ENCODE data around the gene ZNF771. TPM values are rescaled to one million over a fixed set of nuclear protein-coding genes. Genes with fewer than 3 reads are reported as not detected.

Gene ZNF771
- total and polyA plus RNA-seq, 2 donors (not counting 3 experiments of a cell fraction or from before 2014, with no cell fraction given): 11.7 to 16.8 TPM

DNA sequence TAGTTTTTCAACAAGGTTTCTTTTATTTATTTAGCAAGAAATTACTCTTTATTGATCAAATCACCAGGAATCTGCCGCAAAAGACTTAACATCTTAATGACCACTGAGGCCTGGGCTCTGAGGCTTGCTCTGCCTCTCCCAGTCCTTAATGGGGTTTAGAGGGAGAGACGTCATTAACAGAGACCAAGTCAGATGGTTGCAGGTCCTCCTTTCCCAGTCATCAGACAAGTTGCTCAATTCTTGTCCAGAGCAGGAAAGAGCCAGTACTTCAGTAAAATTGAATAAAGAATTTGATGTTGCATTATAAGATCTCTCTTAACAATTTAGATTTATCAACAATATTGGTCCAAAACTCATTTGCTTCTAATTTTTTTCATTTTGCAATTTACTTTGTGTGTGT lies 36.2 kb downstream of the ZNF771 start:
- no peaks in the 10 kb centered on the region for H3K9me1 ChIP-seq (replicated peaks; ENCODE audit: control insufficient read depth, extremely low read depth, insufficient read depth, low read length)
- dilution Hi-C loops (cut with MboI; ENCODE audit: extremely low pct_ligation_motif_present, low sequenced_read_pairs): no loop called here
- H3K4me1 ChIP-seq (ENCODE audit: control insufficient read depth, extremely low read depth, insufficient read depth, low read length): peaks cover 11% of the 10 kb centered on the region
- no peak overlapping the region for H3K9ac ChIP-seq (replicated peaks; ENCODE audit: extremely low read depth, insufficient read depth, low read length)
- H3K4me3 ChIP-seq (replicated peaks in 1 of 3; ENCODE audit: insufficient read depth in 1 of 3, low read depth in 1 of 3, low read length in 3 of 3): no peak overlapping the region
- FAIRE-seq: no peak
- H3K36me3 ChIP-seq (ENCODE audit: control insufficient read depth in 2 of 2, extremely low read depth in 1 of 2, insufficient read depth in 2 of 2, low read length in 2 of 2): no peaks in the 10 kb centered on the region
- ChIA-PET POLR2A (no interaction called here), CTCF (interaction anchor here (2.5 kb wide), 1 partner anchor 14 kb away, joined by 15 read pairs; the partner anchor contains the start of gene DCTPP1)
- DNase-seq (ENCODE audit: low read depth, low spot score): no peak
- peaks cover 12% of the 10 kb centered on the region for H3K79me2 ChIP-seq (ENCODE audit: control insufficient read depth, insufficient read depth, low read length)
- no peak overlapping the region for H3K4me2 ChIP-seq (ENCODE audit: insufficient read depth, low read length)
- H3K27ac ChIP-seq (ENCODE audit: insufficient read depth, low read depth, low read length): no peak overlapping the region
- H3K27me3 ChIP-seq (ENCODE audit: control insufficient read depth in 2 of 2, insufficient read depth in 2 of 2, low read length in 2 of 2): no peaks in the 10 kb centered on the region
- no peaks in the 10 kb centered on the region for H4K20me1 ChIP-seq (replicated peaks; ENCODE audit: control insufficient read depth, extremely low read depth, insufficient read depth, low read length)
- no peaks in the 10 kb centered on the region for H3K9me3 ChIP-seq (replicated peaks; ENCODE audit: control insufficient read depth, insufficient read depth, low read length)
- TF ChIP-seq JUN (IDR thresholded peaks at IDR 0.05; ENCODE audit: borderline replicate concordance, insufficient read depth, insufficient read length, low read depth): no peak
- TF ChIP-seq, protein P1, sequence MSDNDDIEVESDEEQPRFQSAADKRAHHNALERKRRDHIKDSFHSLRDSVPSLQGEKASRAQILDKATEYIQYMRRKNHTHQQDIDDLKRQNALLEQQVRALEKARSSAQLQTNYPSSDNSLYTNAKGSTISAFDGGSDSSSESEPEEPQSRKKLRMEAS (IDR thresholded peaks at IDR 0.05; ENCODE audit: insufficient read depth, insufficient read length): no peak
- no peak for TF ChIP-seq POLR2AphosphoS5 (IDR thresholded peaks at IDR 0.05; ENCODE audit: insufficient read depth, low read depth, low read length)
- TF ChIP-seq POLR2A (IDR thresholded peaks at IDR 0.05; ENCODE audit: low read depth, low read length): no peak
- intact Hi-C loops (cut with micrococcal nuclease): loop anchor here (2.0 kb wide), 3 partner anchors 91 to 191 kb away; partner anchors contain the start of genes ZNF689 and ZNF747
- BruUV-seq (replicated peaks): no TSS peak
- no peak overlapping the region for H2AFZ ChIP-seq (ENCODE audit: low read depth, low read length)

DNA sequence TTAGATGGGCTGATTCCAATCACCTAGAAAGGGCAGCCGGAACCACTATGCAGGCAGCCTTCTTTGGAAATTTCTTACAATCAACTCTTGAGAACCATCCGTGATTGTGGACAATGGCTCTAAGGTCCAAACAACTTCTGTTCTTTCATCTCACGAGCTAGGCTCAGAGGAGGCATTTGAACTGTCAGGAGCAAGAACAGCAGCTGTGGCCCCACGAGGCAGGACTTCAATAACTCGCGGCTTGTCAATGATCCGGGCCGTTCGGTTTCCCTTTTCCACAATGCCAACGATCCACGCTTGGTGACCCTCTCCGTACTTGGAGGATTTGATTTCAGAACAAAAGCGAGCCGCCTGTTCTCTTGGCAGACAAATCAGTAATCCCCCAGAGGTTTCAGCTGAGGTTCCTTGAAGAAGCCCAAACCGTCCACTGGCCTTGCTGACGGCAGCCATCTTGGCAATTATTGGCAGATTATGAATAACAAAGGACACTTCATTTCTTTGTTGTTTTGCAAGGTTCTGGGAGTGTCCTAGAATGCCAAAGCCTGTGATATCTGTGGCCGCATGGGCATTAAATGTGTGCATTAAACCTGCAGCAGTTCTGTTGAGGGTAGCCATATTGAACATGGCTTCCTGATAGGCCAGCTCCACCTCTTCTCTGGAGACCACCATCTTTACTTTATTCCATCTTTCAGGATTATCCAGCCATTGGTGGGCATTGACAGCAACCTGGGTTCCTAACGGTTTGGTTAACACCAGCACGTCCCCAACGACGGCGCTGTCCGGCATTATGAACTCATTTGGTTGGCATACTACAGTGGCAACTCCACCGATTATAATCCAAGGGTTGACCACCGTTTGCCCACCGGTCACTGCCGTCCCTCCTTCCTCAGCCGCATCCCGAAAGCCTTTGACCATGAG lies 37.1 kb downstream of the ZNF771 start:
- POLR2A ChIA-PET: interaction anchor here (0.5 to 1.0 kb wide), 2 partner anchors 23 to 127 kb away, joined by 3 to 4 read pairs; partner anchors contain the start of gene ZNF688
- TF ChIP-seq GATA2 (IDR thresholded peaks at IDR 0.05; ENCODE audit: insufficient read depth, insufficient read length, low read depth, low read length): no peak
- Histone ChIP-seq H3K4me2 (ENCODE audit: insufficient read depth, low read length) (peak overlapping the region; percentile 57), H3K27ac (ENCODE audit: insufficient read depth, low read depth, low read length) (no peak overlapping the region), H2AFZ (ENCODE audit: low read depth, low read length) (no peak overlapping the region), H3K9ac (replicated peaks; ENCODE audit: extremely low read depth, insufficient read depth, low read length) (peak overlapping the region; percentile 85), H3K4me3 (replicated peaks in 1 of 3; ENCODE audit: insufficient read depth in 1 of 3, low read depth in 1 of 3, low read length in 3 of 3) (peak overlapping the region in 2 of 3 experiments; percentile 57 to 79), H3K27me3 (ENCODE audit: control insufficient read depth in 2 of 2, insufficient read depth in 2 of 2, low read length in 2 of 2) (no peaks in the 10 kb centered on the region), H3K9me3 (replicated peaks; ENCODE audit: control insufficient read depth, insufficient read depth, low read length) (no peaks in the 10 kb centered on the region), H3K4me1 (ENCODE audit: control insufficient read depth, extremely low read depth, insufficient read depth, low read length) (peaks cover 11% of the 10 kb centered on the region), H3K36me3 (ENCODE audit: control insufficient read depth in 2 of 2, extremely low read depth in 1 of 2, insufficient read depth in 2 of 2, low read length in 2 of 2) (no peaks in the 10 kb centered on the region), H3K79me2 (ENCODE audit: control insufficient read depth, insufficient read depth, low read length) (peaks cover 12% of the 10 kb centered on the region), H4K20me1 (replicated peaks; ENCODE audit: control insufficient read depth, extremely low read depth, insufficient read depth, low read length) (no peaks in the 10 kb centered on the region), H3K9me1 (replicated peaks; ENCODE audit: control insufficient read depth, extremely low read depth, insufficient read depth, low read length) (no peaks in the 10 kb centered on the region)
- CTCF ChIA-PET: interaction anchor here (1.7 to 2.5 kb wide), 2 partner anchors 15 to 27 kb away, joined by 7 to 15 read pairs; partner anchors contain the start of gene DCTPP1
- FAIRE-seq (no peak), DNase-seq (ENCODE audit: low read depth, low spot score) (no peak)
- intact Hi-C loops (cut with micrococcal nuclease): loop anchor here (1.0 to 5.0 kb wide), 7 partner anchors 26 to 248 kb away; partner anchors contain the start of genes ZNF689 and ZNF747
- dilution Hi-C loops (cut with MboI; ENCODE audit: extremely low pct_ligation_motif_present, low sequenced_read_pairs): no loop called here
- no TSS peak for BruUV-seq (replicated peaks)

All from endothelial cell of umbilical vein (primary cell).